A549 treated with dexamethasone at 1 μM for 4 hours (cell line): ENCODE data around the gene TARS1. TPM values are rescaled to one million over a fixed set of nuclear protein-coding genes. Genes with fewer than 3 reads are reported as not detected.

ENCODE experiments used
- total RNA-seq: library from RNA; stranded (reverse); fragments of 200-300 nt; extraction: Qiagen RNA extraction; gene quantifications from 5 replicates; pipeline ENCODE4 v1.2.3, GENCODE V29; 2022

The TARS1 gene
- 137 to 177 TPM (median 160 TPM) in 5 replicates for total RNA-seq

DNA sequence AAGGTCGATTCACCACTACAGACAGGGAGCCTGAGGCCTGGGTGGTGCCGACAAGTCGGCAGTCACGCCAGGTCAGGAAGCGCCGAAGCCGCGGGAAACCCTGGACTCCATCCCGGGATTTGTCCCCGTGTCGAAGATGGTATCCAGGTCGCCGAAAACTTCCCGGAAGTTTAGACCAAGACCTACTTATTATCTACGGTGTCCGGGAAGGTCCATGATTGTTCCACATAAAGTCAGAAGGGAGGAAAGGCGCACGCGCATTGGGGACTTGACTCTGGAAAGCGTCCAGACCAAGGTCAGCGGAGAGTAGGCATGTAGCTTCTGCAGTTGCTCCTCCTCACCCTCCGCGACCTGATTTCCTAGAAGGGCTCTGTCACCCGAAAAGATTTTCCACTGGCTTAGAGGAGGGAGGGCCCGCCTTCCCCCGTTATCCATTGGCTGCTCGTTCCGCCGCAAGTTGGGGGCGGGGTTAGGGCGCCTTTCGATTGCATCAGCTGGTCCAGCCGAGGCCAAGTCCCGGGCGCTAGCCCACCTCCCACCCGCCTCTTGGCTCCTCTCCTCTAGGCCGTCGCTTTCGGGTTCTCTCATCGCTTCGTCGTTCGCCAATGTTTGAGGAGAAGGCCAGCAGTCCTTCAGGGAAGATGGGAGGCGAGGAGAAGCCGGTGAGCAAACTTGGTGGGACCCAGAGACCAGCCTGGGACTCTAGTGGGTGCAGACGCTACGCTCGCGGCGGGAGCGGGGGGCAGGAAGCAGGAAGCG, at the start of gene TARS1:
TARS1 (plus strand) TSS at position 484 of the 759 bp plus-strand sequence; CDS start at position 606, 122 bp downstream.

